Measurements from ENCODE around the gene CLCN3.

DNA sequence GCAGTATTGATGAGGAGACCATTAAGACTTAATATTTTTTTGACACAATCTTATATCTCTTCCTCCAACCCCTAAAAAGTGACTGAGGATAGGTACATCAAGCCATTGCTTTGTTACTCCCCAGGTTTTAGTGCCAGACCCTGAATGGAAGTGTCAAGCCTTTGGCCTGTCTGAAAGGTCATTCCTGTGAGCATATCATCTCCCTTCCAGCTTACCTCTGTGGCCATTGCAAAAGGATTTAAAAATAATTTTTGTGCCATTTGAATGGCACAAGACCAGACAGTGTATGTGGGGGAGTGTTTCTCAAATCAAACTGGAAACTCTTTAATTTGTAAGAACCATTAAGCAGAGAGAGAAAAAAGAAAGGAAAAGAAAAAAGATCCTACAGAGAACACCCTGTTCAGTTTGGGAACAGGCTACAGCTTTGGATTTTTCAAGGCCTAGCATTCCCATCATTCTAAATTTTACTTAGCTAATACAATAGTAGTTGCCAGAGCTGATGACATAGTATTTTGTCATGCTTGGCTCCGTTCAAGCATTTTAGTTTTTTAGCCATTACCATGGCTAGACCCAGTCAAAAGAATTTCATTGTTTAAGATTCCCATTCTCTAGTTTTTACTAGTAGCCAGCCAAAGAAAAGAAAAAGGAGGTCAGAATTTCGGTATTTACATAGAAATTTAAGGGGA is 87.7 kb downstream of the CLCN3 start:
- TF ChIP-seq FOXP2 (optimal IDR thresholded peaks at IDR 0.05; ENCODE audit: borderline replicate concordance, extremely low read depth, extremely low read length, insufficient read depth): no peak
- no peak for TF ChIP-seq SIN3A (IDR thresholded peaks at IDR 0.05; ENCODE audit: borderline replicate concordance, insufficient read depth, low read length)
- TF ChIP-seq POLR2AphosphoS5 (IDR thresholded peaks at IDR 0.05; ENCODE audit: low read depth, low read length): no peak
- no peak for TF ChIP-seq TAF1 (IDR thresholded peaks at IDR 0.05; ENCODE audit: borderline replicate concordance, insufficient read depth, low read length)
